ENCODE data around the gene C1orf174.
"Not testable (repeated sequence)": the region's sequence is repeated elsewhere in the genome, so short reads cannot be mapped to it uniquely, and the experiment has no call there.

The C1orf174 gene

DNA sequence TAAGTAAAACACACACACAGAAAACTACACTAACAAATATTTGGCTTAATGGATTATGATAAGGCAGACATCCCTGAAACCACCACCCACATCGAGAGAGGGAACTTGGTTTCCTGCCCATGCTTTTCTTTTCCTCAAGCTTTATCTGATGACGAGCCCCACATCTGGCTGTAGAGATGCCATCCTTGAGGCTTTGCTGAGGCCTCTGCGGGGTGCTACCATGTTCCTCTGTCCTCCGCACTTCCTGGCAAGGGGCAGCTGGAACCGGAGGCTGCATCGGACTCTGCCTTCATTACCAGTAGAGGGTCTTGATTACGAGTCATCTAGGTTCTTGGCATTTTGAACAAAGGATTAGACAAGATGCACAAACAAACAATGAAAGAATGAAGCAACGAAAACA is 21.7 kb upstream of the C1orf174 start:
- no peaks in the 10 kb centered on the region for H3K4me1 Mint-ChIP-seq (ENCODE audit: low read depth)

DNA sequence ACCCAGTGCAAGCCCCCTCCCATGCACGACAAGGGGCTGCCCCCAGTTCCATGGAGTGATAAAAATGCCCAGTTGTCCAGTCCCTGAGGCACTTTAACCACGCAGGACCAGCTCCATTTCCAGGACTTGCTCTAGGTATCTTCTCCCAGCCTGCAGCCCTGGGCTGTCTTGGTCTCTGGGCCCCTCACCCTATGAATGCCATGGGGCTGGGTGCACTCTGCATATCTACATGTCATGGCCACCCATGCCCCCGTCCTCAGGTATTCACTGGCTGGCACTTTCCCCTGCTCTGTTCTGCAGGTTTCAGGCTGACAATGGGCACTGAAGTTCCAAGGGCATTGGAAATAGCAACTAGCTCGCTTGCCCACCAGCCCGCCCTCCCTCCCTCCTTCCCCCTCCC is 19.6 kb upstream of the C1orf174 start:
- Mint-ChIP-seq H3K4me1 (ENCODE audit: low read depth) (no peaks in the 10 kb centered on the region), H3K27ac (no peak overlapping the region), H3K27me3 (ENCODE audit: low read depth) (no peaks in the 10 kb centered on the region), H3K9me3 (no peaks in the 10 kb centered on the region), H3K4me3 (no peak overlapping the region), H3K36me3 (ENCODE audit: low read depth) (no peaks in the 10 kb centered on the region)
- no peak for DNase-seq (ENCODE audit: low spot score)

More for the DNA sequence above, 21.7 kb upstream of the C1orf174 start:
- DNase-seq (ENCODE audit: low spot score): no peak
- no peaks in the 10 kb centered on the region for H3K36me3 Mint-ChIP-seq (ENCODE audit: low read depth)
- no peak overlapping the region for H3K4me3 Mint-ChIP-seq
- no peaks in the 10 kb centered on the region for H3K9me3 Mint-ChIP-seq
- no peaks in the 10 kb centered on the region for H3K27me3 Mint-ChIP-seq (ENCODE audit: low read depth)
- H3K27ac Mint-ChIP-seq: no peak overlapping the region

DNA sequence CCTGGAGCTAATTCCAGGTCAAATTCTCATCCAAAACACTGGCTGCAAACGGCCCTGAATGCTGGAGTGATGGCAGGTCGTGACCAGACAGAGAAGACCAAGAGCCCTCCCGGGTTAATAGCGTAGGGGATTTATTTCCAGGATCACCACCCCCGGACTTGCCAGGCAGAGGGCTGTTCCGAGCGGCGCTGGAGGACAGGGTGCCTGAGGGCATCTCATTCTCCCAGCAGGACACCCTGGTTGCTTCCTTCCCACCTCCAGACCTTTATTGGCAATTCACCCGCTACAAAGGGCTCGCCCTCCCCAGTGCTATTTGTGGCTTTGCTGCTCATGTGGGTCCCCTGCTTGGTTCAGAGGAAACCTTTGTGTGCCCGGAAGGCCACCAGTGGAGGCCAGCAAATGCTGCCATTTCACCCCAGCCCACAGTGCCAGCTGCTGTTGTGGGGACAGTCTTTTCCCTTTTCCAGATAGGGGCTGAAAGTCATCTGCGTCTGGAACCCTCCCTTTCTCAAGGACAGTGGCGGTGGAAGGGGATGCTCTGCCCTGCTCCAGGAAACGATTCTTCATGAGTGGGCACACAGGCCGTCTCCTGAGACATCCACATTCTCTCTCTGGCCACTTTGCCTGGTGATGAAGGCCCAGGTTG is 19.0 kb upstream of the C1orf174 start:
- no peaks in the 10 kb centered on the region for H3K27me3 Mint-ChIP-seq (ENCODE audit: low read depth)
- no peak overlapping the region for H3K4me3 Mint-ChIP-seq
- H3K27ac Mint-ChIP-seq: no peak overlapping the region
- no peak for DNase-seq (ENCODE audit: low spot score)
- no peaks in the 10 kb centered on the region for H3K36me3 Mint-ChIP-seq (ENCODE audit: low read depth)
- H3K4me1 Mint-ChIP-seq (ENCODE audit: low read depth): no peaks in the 10 kb centered on the region
- H3K9me3 Mint-ChIP-seq: no peaks in the 10 kb centered on the region

DNA sequence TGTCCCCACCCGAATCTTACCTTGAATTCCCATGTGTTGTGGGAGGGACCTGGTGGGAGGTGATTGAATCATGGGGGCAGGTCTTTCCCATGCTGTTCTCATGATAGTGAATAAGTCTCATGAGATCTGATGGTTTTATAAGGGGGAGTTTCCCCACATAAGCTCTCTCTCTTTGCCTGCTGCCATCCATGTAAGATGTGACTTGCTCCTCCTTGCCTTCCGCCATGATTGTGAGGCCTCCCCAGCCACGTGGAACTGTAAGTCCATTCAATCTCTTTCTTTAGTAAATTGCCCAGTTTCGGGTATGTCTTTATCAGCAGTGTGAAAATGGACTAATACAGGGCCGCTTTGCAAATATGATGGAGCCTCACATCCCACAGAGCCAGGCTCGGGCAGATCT is 18.3 kb upstream of the C1orf174 start:
- not testable (repeated sequence) for H3K9me3 Mint-ChIP-seq; H3K27ac Mint-ChIP-seq; H3K36me3 Mint-ChIP-seq (ENCODE audit: low read depth); H3K4me3 Mint-ChIP-seq; H3K4me1 Mint-ChIP-seq (ENCODE audit: low read depth); H3K27me3 Mint-ChIP-seq (ENCODE audit: low read depth); DNase-seq (ENCODE audit: low spot score)

DNA sequence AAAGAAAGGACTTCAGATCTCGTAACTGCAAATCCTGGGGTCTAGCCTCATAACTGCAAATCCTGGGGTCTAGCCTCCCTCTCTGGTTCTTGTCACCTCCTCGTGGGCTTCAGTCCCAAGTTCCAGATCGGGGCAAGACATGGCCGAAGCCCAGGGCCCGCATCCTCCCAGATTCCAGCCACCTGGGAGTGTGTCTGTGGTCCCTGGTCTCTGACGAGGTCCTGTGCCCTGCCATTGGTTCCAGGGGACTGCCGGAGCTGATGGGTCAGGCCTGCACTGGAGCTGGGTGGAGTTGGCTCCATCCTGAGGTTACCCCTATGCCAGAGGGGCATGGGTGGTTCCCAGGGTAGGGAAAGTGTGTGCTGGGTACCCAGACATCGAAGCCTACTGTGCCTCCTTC is 17.7 kb upstream of the C1orf174 start:
- Mint-ChIP-seq H3K4me1 (ENCODE audit: low read depth) (no peaks in the 10 kb centered on the region), H3K27ac (no peak overlapping the region), H3K9me3 (no peaks in the 10 kb centered on the region), H3K27me3 (ENCODE audit: low read depth) (no peaks in the 10 kb centered on the region), H3K4me3 (no peak overlapping the region), H3K36me3 (ENCODE audit: low read depth) (no peaks in the 10 kb centered on the region)
- DNase-seq (ENCODE audit: low spot score): no peak

DNA sequence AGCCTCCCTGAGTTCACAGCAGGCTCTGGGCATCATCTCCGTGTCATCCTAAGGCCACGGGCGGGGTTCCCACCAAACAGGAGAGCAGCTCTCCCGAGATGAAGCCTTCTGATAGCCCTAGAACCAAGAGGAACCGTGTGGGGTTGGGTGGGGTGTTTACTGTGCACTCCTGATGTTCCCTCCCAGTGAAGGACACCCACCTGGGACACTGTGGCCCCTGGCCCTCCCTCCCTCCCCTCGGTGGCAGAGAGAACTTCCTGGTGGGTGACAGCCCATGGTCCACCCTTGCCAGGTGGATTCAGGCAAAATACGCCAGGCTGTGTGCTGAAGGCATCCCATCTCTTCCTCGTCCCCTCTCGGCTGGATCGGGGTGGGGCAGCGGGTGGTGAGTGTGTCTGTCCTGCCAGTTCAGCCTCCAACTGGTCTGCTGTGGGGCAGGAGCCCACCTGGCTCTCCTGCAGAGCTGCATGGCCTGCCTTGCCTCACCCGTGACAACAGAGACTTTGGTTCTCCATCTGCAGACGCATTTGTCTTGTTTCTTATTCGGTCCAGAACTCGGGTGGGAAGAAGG is 15.6 kb upstream of the C1orf174 start:
- no peaks in the 10 kb centered on the region for H3K36me3 Mint-ChIP-seq (ENCODE audit: low read depth)
- no peak for DNase-seq (ENCODE audit: low spot score)
- no peak overlapping the region for H3K4me3 Mint-ChIP-seq

DNA sequence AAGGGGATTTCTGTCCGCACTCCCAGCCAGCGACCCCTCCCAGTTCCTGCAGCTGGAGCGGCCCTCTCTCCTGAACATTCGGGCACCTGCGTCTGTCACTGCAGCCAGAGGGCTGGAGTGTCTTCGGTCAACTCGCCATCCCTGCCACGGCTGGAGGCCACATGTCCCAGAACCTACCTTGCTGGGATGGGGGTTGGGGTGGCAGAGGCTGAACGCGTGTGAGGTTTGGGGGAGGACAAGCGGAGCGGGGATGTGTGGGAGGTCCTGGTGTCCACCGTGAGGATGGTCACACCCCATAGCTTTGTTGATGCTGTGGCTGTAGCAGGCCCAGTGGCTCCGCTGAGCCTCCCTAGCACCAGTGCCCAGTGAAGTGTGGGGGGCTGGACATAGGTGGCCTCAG is 14.8 kb upstream of the C1orf174 start:
- no peaks in the 10 kb centered on the region for H3K9me3 Mint-ChIP-seq
- H3K27me3 Mint-ChIP-seq (ENCODE audit: low read depth): no peaks in the 10 kb centered on the region
- DNase-seq (ENCODE audit: low spot score): no peak
- no peak overlapping the region for H3K4me3 Mint-ChIP-seq
- no peaks in the 10 kb centered on the region for H3K36me3 Mint-ChIP-seq (ENCODE audit: low read depth)
- peaks cover 2% of the 10 kb centered on the region for H3K4me1 Mint-ChIP-seq (ENCODE audit: low read depth)
- H3K27ac Mint-ChIP-seq: no peak overlapping the region

More for the DNA sequence above, 15.6 kb upstream of the C1orf174 start:
- Mint-ChIP-seq H3K27ac (no peak overlapping the region), H3K27me3 (ENCODE audit: low read depth) (no peaks in the 10 kb centered on the region), H3K9me3 (no peaks in the 10 kb centered on the region), H3K4me1 (ENCODE audit: low read depth) (peaks cover 2% of the 10 kb centered on the region)

DNA sequence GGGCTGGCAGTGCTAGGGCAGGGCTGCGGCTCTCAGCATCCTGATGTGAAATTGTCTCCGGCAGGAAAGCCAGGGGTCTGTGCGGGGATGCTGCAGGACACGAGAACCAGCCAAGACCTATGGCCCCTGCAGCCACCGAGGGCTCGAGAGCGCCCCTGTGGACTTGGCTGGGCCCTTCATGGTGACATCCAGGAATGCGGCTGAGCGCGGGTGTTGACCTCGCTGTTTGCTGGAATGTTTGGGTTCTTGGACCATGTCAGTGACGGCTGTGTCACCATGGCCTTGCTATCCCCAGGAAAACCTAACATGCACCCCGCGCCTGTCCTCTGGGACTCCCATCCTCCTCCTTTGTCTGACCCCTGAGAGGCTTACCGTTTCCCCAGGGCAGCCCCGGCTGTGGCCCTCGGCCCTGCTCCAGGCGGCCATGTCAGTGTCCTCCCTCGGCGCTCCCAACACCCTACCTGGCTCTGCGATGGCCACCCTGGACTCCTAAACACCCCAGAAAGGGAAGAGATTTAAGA is 14.3 kb upstream of the C1orf174 start:
- Mint-ChIP-seq H3K27ac (no peak overlapping the region), H3K4me3 (no peak overlapping the region), H3K4me1 (ENCODE audit: low read depth) (peaks cover 2% of the 10 kb centered on the region), H3K27me3 (ENCODE audit: low read depth) (no peaks in the 10 kb centered on the region), H3K9me3 (no peaks in the 10 kb centered on the region), H3K36me3 (ENCODE audit: low read depth) (no peaks in the 10 kb centered on the region)
- DNase-seq (ENCODE audit: low spot score): no peak

DNA sequence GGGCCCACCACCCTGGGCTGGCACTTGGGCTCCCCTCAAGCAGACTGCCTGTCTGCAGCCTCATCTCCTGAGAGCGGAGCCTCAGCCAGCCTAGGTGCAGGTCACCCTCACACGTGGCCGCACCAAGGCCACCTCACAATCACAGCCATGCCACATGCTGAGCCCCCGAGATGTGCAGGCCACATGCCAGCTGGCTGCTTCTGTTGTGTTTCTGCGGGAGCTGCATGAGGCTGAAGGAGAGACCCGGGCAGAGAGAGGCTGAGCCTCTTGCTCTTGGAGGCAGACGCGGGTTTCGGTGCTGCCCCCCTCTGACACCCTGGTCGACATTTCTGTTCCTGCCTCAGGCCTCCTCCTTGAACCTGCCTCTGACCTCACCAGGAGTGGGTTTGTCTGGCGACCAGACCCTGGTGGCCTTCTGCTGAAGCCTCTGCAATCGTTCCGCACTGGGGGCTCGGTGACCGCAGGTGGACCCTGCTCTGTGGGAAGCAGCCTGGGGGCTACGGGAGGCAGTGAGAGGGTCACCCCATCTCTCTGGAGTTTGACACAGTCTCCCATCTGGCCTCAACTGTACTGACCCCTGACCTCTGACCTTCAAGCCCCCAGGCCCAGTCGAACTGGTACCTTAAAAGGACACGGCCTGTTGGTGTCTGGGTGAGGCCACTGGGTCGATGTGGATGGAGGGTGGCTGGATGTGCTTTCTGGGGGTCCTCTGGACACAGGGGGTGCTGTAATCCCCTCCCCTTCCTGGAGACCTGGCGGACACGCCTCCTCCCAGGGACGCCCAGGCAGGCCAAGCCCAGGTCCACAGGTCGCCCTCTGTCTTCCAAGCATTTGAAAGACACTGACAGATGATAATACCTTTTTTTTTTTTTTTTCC is 13.0 kb upstream of the C1orf174 start:
- Mint-ChIP-seq H3K9me3 (no peaks in the 10 kb centered on the region), H3K4me3 (no peak overlapping the region), H3K36me3 (ENCODE audit: low read depth) (no peaks in the 10 kb centered on the region), H3K4me1 (ENCODE audit: low read depth) (peaks cover 2% of the 10 kb centered on the region), H3K27ac (no peak overlapping the region), H3K27me3 (ENCODE audit: low read depth) (no peaks in the 10 kb centered on the region)
- no peak for DNase-seq (ENCODE audit: low spot score)

DNA sequence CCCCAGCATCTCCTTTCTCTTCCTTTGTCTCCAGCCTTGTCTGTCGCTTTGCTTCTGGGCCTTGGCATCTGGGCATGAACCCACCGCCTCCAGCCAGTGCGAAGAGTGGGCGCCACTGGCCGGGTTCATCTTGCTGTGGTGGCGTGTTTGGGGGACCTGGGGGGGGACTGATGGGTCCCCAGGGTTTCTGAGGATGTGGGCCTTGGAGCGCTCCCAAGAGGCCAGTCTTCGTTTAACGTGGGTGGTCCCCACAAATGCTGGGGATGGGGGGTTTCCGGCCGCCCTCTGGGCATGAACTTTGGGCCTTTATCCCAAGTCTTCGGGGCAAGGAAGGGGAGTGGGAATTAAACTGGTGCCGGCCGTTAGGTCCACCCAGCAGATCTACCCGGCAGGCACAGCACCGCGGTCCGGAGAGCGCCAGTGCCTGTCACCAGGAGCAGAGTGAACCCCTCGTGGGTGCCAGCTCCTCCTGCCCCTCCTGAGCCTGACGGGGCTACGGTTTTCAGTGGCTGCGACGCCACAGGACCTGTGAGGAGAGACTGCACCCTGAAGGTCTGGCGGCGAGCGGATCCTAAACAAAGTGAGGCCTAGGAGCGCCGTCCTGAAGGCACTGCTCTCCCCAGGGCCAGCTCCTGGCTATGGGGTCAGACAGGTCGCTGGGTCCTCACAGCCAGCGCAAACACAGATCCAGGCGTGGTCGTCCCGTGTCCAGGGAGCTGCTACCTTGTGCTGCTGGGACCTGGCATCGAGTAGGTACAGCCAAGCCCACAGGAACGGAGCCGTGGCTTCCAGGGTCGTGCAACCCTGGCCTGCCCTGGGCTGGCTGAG is 12.1 kb upstream of the C1orf174 start:
- no peak overlapping the region for H3K4me3 Mint-ChIP-seq
- no peak overlapping the region for H3K27ac Mint-ChIP-seq
- no peaks in the 10 kb centered on the region for H3K27me3 Mint-ChIP-seq (ENCODE audit: low read depth)
- peaks cover 3% of the 10 kb centered on the region for H3K4me1 Mint-ChIP-seq (ENCODE audit: low read depth)
- H3K9me3 Mint-ChIP-seq: no peaks in the 10 kb centered on the region
- H3K36me3 Mint-ChIP-seq (ENCODE audit: low read depth): no peaks in the 10 kb centered on the region
- DNase-seq (ENCODE audit: low spot score): no peak

DNA sequence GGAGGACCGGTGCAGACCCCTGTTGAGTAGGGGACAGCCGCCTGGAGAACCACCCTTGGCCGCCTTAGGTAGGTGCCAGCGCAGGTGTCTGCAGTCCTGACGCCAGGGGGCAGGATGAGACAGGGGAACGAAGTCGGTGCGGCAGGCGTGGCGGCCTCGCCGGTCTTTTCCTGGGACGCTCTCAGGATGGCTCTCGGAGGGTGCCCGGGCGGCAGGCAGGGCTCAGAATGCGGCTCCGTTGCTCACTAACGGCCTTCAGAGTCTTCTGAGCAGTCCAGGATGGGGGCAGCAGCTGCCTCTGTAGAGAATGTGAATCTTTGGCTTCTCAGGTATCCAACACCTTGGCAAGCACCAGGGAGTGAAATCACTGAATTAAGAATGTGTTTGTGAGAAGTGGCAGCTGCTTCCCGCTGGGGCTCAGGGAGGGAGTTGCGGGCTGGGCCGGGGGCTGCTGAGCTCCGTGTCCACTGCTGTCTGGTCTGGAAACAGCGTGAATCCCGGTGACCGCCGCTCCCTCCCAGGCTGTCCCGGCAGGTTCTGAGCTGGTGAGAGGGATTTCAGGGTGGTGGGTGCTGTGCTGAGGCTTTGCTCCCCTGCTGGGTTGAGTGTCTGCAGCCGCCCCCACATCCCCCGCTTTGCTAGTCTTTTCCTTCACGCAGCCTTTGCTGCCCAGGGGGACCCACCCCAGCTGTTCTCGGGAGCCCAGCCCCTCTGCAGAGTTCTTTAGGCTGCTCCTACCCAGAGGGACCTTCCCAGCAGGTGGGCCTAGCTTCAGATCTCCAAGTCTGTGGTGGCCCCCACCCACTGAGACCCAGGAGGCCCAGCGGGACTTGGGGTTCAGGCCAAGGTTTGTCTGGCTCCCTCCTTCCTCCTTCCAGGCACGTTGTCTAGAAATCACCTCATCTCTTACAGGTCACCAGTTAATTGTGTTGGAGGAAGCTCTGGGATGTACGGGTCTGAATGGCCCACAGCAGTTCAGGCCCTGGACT is 11.1 kb upstream of the C1orf174 start:
- H3K27ac Mint-ChIP-seq: no peak overlapping the region
- H3K9me3 Mint-ChIP-seq: no peaks in the 10 kb centered on the region
- no peaks in the 10 kb centered on the region for H3K27me3 Mint-ChIP-seq (ENCODE audit: low read depth)
- H3K36me3 Mint-ChIP-seq (ENCODE audit: low read depth): no peaks in the 10 kb centered on the region
- DNase-seq (ENCODE audit: low spot score): peak; percentile 51
- H3K4me3 Mint-ChIP-seq: no peak overlapping the region
- H3K4me1 Mint-ChIP-seq (ENCODE audit: low read depth): peaks cover 6% of the 10 kb centered on the region

DNA sequence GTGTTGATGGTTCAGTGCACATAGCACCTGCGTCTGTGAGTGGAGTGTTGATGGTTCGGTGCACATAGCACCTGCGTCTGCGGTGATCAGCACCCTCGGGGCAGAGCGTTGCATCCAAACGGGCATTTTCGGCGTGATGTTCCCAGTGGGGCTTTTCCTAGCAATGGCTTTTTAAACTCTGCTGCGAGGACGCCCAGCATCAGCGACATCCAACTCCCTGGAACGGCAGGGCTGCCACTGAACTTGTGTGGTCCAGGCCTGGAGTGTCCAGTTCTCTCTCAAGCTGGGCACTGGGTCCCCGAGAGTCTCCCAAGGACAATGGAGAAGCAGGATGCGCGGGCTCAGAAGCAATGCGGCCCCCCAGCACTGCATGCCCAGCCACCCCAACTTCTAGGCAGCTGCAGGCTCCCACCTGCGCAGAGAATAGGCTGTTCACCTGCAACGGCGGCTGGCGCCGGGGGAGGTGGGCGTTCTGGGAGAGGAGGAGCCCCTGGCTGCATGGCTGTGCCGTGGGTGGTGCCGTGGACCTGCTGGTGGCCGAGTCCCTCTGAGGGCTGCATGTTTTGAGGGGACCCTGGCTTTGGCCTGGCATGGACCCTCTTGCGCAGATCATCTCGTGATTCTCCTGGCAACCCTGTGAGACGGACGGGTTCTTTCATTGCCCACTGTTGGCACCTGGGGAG is 10.1 kb upstream of the C1orf174 start:
- Mint-ChIP-seq H3K27me3 (ENCODE audit: low read depth) (no peaks in the 10 kb centered on the region), H3K36me3 (ENCODE audit: low read depth) (no peaks in the 10 kb centered on the region), H3K27ac (no peak overlapping the region), H3K4me1 (ENCODE audit: low read depth) (peaks cover 6% of the 10 kb centered on the region), H3K4me3 (no peak overlapping the region), H3K9me3 (no peaks in the 10 kb centered on the region)
- no peak for DNase-seq (ENCODE audit: low spot score)

All from T-helper 2 cell treated with Interferon-gamma antibody and Interleukin-4, amounts not matched to agents 5 μg/mL and 100 μg/mL, for 36 hours (primary cell).